Measurements from ENCODE around the gene CAPSL.

Gene CAPSL

GRCh38 chr5:35877655-35878054 is 60.8 kb downstream of the CAPSL start:
- no peak for TF ChIP-seq CTCF (conservative IDR thresholded peaks at IDR 0.05; ENCODE audit: low read depth, low read length)
- no peak overlapping the region for H3K4me3 ChIP-seq (ENCODE audit: low read length)
- no peak for DNase-seq (ENCODE audit: low read depth)

DNA sequence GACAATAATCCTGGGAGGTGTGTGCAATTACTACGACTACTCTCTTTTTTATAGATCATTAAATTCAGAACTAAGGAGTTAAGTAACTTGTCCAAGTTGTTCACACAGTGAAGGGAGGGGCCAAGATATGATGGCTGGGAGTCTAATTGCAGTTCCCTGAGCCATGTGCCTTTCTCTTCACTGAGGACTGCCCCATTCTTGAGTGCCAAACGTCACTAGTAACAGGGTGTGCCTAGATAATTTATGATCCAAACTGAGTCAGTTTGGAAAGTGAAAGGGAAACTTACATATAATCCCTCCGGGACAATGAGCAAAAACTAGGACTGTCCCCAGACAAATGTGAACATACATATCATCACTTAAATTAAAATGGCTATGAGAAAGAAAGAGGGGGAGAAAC is 61.5 kb downstream of the CAPSL start:
- DNase-seq (ENCODE audit: low read depth) = no peak
- H3K4me3 ChIP-seq (ENCODE audit: low read length) = no peak overlapping the region
- TF ChIP-seq CTCF (conservative IDR thresholded peaks at IDR 0.05; ENCODE audit: low read depth, low read length) = no peak

DNA sequence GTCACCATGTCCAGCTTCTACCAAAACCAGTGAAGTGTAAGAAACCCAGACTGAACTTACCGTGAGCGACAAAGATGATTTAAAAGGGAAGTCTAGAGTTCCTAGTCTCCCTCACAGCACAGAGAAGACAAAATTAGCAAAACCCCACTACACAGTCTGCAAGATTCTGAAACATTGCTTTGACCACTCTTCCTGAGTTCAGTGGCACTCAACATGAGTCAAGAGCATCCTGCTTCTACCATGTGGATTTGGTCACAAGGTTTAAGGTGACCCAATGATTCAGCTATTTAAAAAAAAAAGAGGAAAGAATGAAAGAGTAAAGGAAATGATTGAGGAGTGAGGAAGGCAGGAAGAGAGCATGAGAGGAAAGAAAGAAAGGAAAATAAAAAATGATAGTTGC is 62.0 kb downstream of the CAPSL start:
- TF ChIP-seq CTCF (conservative IDR thresholded peaks at IDR 0.05; ENCODE audit: low read depth, low read length) = no peak
- H3K4me3 ChIP-seq (ENCODE audit: low read length) = no peak overlapping the region
- no peak for DNase-seq (ENCODE audit: low read depth)

DNA sequence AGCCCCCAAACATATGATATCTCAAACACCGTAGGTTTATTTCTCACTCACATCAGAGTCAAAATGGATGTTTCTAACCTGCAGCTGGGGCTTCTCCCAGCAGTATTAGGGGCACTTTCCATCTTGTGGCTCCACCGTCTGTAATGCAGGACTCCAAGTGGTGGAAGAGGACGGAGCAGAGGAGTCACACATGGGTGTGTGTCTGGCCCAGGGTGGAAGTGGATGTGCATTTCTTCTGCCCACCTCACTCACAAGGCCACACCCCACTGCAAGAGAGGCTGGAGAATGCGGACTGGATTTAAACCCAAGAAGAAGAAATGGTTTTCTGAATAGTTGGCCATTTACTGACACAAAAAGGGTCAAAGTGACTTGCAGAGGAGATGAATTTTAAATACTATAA is 67.8 kb downstream of the CAPSL start:
- no peak overlapping the region for H3K4me3 ChIP-seq (ENCODE audit: low read length)
- TF ChIP-seq CTCF (conservative IDR thresholded peaks at IDR 0.05; ENCODE audit: low read depth, low read length) = no peak
- DNase-seq (ENCODE audit: low read depth) = no peak

- TF ChIP-seq CTCF (conservative IDR thresholded peaks at IDR 0.05; ENCODE audit: low read depth, low read length) = no peak
- DNase-seq (ENCODE audit: low read depth) = no peak
- no peak overlapping the region for H3K4me3 ChIP-seq (ENCODE audit: low read length)
These were observed 68.6 kb downstream of the CAPSL start for GRCh38 chr5:35869685-35870277.

DNA sequence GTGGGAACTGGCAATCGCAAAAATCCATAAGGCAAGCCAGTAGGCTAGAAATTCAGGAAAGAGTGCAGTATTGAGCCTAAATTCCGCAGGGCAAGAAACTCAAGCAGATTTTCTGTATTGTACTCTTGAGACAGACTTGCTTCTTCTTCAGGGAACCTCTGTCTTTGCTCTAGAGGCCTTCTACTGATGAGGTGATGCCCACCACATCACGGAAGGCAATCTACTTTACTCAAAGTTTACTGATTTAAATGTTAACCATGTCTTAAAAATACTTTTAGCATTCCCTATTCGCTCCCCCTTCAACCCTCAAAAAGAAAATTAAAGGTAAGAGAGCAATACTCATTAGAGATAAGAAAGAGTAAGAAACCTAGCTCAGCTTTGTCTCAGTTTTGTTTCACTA is 70.4 kb downstream of the CAPSL start:
- no peak for TF ChIP-seq CTCF (conservative IDR thresholded peaks at IDR 0.05; ENCODE audit: low read depth, low read length)
- DNase-seq (ENCODE audit: low read depth) = no peak

GRCh38 chr5:35863159-35863558 is 75.3 kb downstream of the CAPSL start:
- DNase-seq (ENCODE audit: low read depth) = no peak
- TF ChIP-seq CTCF (conservative IDR thresholded peaks at IDR 0.05; ENCODE audit: low read depth, low read length) = no peak
- no peak overlapping the region for H3K4me3 ChIP-seq (ENCODE audit: low read length)

More for the DNA sequence above, 70.4 kb downstream of the CAPSL start:
- no peak overlapping the region for H3K4me3 ChIP-seq (ENCODE audit: low read length)
